Activated T-cell treated with anti-CD3 and anti-CD28 coated beads, Interleukin-2, amount 50 U/mL, for 48 hours (primary cell): ENCODE results near the gene SYNDIG1.

Experiments
- DNase-seq, 2 experiments: peaks; one replicate each; pipeline ENCODE4 v3.0.0-alpha.2; 2020

Gene SYNDIG1

DNA sequence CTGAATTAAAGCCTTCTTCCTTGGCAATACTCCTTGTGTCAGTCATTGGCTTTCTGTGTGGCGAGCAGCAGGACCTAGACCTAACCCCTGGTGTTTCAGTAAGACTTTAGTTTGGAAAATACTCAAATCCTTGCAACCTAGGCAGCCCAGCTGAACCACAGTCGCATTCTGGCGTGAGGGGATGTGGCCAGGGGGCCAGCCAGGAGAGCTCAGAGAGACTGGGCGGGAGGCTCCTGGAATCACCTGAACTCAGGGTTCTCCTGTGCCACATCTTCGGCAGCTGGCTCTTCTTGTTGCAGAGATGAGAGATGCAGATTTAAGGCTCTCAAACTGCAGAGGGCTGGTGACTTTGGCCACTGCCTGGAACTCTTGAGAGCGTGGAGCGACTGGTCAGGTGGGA is 102.7 kb downstream of the SYNDIG1 start:
- DNase-seq: no peak

DNA sequence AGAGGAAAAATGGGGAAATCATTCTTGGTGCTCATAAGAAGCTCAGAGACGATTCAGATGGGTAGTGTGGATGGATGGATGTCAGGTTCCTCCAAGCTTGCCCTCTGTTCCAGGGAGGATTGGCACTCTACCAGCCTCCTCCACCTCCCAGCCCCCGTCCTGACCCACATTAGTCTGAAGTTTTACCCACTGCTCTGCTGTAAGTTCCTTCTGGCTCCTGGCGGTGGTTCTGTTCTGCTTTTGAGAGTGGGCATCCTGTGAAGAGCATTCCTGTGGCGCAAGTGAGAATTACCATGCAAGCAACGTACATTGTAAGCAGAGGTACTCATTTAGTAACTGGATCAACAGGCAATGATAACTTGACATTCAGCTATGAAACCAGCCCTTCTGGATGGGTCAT is 103.4 kb downstream of the SYNDIG1 start:
- no peak for DNase-seq

DNA sequence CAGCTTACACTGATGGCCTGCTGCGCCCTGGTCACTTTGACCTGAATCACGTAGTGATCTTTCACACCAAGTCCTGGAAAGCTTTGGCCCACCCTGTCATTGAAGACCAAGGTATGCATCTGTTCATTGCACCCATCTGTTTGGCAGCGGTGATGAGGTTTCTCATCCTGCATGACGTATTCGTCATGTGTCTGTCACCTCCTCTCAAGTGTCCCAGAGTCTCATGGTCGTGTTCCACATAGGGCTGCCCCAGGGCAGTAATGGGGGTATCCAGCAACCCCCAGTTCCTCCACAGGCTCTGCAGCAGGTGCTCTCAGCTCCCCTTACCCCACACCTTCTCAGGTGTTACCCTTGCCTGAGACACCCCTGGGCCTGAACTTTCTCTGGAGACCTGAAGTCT is 104.1 kb downstream of the SYNDIG1 start:
- DNase-seq: no peak

DNA sequence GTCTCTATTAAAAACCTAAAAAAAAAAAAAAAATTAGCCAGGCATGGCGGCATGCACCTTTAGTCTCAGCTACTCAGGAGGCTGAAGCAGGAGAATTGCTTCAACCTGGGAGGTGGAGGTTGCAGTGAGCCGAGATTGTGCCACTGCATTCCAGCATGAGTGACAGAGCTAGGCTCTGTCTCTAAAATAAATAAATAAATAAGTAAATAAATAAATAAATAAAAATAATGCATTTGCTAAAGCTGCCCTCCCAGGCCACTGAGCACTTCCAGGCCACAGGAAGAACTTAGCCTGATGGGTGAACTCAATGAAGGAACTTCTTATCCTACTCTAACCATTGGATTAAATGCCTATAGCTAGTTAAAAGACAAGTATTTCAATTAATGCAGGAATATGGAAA is 104.9 kb downstream of the SYNDIG1 start:
- no peak for DNase-seq

DNA sequence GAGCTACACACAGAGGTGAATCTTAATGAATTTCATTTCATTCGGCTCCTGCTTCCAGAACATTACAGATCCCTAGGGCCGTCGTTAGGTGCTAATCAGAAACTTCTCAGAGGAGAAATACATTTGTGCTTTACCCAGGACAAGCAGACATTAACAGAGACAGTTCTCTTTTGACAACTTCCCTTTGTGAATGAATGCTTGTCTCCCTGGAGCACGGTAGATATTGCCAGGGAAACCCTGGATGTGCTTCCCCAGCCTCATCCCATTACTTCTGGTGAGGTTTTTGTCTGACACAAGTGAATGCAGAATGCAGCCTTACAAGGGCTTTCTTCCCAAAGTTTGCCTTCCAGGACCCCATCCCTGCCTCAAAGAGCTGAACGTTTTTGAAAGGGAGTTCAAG is 105.4 kb downstream of the SYNDIG1 start:
- no peak for DNase-seq

DNA sequence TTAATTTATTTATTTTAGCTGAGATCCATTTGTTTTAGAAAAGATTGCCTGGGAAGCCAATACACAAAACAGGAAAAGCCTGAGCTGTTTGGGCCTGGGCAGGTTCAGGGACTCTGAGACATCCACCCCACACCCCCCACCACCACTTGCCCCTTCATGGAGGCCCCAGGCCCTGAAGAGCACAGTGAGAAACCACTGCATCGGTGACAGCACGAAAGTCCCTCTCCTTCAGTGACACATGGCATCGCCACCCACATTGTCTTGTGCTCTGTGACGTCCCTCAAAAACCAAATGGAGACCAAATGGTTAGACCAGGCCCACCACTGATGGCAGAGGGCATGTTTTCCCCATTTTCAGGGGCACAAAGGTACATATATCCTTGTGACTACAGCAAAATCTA is 106.4 kb downstream of the SYNDIG1 start:
- DNase-seq: no peak

DNA sequence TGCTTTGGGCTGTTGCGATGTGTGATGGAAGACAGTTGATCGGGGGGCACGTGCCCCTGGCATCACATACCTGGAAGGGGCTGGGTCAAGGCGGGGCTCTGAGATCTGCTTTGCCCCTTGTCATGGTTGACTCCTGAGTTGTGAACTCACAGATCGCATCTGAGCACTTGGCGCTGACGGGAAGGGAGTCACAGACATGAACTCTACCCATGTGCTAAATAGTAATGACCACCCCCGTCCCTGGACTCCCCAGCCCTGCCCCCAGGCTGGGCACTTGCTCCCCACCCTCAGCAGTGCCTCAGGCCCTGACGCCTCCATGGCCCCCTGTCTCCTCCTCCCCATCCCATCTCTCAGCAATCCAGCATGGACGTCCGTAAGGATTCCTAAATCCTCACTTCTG is 107.0 kb downstream of the SYNDIG1 start:
- DNase-seq: no peak

DNA sequence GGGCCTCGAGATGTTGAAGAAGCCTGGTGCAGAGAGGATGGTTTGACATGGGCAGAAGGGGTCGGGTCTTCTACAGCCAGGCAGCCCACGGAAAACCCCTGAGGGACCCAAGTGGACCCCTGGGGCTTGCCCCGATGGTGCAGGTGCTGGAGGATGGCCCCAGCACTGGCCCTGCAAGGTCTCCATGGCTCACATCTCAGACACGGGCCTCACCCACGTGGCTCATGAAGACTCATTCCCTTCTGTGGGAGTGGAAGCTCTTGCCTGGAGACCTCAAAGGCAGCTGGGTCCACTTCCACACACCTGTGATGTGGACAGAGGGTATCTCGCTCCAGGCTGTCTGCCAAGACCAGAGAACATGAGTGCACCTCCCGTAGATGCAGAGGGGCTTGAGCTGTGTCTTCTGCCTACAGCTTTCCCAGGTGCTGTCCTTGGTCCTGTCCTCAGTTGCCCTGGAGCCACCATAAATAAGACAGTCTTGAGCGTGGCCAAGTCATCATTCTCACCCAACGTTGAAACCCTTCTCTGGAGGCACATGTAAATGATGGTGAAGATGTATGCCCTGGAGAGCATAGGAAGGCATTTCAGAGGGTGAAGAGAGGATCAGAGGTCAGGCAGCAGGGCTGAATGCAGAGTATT is 108.0 kb downstream of the SYNDIG1 start:
- DNase-seq: no peak

DNA sequence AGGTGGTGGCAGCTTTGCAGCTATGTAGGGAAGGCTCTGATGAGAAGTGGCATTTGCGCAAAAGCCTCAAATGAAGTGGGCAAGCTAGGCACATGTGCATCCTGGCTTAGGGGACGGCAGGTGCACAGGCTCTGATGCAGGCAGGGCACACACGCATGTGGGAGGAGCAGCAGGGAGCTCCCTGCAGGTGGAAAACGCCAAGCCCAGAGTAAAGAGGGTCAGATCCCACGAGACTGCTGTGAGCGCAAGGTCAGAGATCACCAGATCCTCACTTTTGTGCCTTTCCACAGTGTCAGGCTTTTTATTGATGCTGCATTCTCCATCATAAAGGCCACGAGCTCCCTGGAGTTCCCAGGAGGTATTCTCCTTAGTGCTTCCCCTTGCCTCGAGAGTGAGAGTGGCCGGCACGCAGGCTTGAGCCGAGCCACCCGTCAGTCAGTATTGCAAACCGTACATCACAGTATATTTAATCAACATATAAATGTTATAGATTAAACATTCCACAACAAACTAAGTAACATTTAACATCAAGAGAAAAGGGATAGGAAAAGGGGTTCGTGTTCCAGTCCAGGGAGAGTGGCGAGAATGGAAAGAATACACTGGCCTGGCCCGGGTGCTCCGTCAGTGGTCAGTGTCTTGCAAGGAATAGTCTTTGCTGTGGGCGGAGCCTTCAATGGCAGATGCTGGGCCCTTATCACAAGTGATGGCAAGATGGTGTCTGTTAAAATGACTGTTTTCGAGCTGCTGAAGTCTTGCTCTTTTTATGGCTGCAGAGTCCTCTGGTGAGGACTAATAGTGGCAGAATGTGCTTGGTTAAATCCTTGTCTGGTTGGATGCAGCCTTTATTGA is 109.4 kb downstream of the SYNDIG1 start:
- DNase-seq: no peak

DNA sequence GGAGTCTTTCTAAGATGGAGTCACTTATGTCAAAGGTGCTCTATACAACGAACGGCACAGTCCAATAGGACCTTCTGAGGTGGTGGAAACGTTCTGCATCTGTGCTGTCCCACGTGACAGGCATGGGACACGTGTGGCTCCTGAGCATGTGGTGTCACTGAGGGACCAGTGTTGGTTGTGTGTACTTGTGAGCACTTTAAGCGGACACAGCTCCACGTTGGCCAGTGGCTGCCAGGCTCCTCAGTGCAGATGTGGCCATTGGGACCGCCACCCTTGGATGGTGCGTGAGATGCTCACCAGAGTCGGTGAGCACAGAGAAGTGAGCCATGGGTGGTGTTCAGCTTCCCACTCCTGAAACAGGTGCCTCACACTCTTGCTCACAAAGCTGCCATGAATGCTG is 110.0 kb downstream of the SYNDIG1 start:
- no peak for DNase-seq

DNA sequence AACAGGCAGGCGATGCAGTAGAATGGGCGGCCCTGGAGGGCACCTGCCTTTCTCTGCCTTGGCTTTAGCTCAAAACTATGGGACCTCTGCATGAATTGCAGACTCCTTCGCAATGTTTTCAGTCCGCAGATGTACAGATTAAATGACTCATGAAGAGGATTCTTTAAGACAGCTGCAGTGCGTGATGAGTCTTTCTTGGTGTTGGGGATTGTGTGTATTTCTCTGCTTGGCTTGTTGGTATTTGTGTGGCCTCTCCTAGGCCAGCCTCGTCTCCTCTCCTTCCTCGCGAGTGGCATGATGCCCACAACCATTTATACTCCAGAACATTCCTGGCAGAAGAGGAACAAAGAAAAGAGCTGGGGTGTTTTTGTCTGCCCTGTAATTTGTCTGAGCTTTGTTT is 110.6 kb downstream of the SYNDIG1 start:
- DNase-seq: no peak

DNA sequence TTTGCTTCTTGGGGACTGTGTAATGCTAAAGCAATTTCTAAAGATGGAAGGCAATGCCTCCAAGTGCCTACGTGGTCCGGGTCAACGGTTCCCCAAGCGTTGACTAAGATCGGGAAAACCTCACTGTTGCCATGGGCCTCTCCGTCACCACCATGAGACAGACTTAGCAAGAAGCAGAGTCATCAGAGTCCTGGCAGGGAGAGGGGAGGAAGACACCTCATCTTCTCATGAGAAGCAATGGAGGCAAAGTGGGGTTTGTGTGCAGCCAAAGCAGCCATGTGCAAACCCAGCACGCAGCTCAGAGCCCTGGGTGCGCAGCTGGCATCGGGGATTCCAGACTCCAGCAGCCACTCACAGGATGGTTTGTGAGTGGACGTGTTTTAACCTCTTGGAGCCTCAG is 111.4 kb downstream of the SYNDIG1 start:
- DNase-seq: no peak

DNA sequence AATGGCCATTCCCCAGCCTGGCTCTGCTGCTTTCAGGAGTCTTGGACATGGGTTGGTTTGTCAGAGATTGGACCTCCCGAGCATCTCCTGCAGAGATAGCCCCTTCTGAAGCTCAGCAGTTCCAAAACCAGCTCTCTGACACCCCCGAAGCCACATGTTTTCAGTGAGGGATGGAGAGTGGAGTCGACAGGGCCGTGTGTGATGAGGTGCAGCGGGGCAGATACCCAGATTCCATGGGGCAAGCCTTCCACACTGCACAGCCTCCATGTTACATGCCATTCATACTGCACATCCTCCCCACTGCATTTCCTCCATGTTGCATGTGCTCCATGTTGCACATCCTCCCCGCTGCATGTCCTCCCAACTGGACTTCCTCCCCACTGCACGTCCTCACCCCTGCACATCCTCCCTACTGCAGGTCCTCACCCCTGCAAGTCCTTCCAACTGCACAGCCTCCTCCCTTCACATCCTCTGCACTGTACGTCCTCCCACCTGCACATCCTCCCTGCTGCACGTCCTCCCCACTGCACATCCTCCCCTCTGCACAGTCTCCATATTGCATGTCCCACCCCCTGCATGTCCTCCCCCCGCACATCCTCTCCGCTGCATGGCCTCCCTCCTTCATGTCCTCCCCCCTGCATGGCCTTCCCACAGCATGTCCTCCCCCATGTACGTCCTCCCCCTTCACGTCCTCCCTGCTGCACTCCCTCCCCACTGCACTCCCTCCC is 112.2 kb downstream of the SYNDIG1 start:
- DNase-seq: no peak

DNA sequence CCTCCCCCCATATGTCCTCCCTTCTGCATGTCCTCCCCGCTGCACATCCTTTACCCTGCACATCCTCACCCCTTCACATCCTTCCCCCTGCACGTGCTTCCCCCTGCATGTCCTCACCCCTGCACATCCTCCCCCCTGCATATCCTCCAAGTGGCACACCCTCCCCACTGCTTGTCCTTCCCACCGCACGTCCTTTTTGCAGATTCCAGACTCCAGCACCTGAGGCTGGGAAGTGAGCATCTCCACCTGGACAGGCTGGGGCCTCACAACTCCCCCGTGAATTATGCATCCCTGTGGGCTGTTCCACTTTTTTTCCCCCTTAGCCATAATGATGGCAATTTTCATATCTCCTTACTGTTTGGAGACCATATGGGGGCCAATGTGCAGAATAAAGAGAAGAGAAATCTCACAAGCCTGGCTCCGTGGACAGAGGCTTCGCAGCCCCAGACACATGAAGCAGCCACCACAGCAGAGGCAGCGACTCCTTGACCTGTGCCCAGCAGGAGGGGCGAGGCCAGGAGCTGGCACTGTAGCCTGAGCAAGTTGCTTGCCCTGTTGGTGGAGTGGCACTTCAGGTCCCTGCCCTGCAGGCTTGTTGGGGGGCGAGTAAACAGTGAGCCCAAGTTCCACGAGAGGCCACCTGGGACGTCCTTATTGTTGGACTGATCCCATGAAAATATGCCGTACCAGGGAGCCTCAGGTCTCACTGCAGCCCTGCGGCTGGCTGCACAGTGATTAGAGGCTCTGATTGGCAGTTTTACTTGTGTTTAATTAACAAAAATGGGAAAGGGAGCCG is 113.1 kb downstream of the SYNDIG1 start:
- DNase-seq: no peak

DNA sequence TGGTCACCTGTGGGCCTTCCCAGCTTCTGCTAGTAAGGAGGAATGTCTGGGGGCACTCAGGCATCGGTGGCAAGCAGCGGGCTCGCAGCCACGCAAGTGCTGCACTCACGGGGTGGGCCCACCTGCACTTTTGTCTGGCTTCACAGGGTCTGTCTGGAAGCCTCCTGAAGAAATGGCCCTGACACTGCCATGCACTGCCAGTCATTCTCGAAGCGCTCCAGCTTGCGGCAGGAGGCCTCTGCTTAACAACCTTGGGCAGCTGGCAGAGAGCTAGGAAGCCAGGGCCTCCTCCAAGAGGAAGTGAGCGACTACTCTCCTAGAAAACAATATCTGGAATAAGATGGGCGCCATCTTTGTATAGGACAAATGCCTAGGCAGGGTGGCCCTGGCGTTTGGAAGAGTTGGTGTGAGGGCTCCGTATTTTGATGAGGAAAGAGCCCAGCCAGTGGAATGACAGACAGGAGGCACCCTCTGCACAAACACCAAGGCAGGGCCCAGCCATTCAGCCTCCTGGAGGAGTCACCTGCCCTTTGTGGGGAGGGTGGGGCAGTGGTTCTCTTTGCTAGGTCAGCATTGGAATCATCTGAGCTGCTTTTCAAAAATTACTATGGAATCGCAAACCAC is 113.9 kb downstream of the SYNDIG1 start:
- no peak for DNase-seq

DNA sequence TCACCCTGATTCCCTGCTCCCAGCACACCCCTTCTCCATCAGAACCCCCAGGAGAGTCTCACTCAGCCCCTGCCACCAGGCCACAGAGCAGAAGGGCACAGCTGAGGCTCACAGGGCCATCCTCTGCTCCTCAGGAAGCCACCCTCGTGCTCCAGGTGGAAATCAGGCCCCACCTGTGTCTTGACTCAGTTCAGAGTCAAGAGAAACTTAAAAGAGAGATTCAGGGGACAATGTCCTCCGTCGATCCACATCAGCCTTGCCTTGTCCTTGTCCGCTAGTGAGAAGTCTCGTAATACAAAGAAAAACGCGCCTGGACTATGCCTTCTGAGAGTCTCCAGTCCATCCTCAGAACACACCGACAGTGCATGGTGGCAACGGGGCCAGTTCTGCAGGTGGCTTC is 114.6 kb downstream of the SYNDIG1 start:
- DNase-seq: no peak

DNA sequence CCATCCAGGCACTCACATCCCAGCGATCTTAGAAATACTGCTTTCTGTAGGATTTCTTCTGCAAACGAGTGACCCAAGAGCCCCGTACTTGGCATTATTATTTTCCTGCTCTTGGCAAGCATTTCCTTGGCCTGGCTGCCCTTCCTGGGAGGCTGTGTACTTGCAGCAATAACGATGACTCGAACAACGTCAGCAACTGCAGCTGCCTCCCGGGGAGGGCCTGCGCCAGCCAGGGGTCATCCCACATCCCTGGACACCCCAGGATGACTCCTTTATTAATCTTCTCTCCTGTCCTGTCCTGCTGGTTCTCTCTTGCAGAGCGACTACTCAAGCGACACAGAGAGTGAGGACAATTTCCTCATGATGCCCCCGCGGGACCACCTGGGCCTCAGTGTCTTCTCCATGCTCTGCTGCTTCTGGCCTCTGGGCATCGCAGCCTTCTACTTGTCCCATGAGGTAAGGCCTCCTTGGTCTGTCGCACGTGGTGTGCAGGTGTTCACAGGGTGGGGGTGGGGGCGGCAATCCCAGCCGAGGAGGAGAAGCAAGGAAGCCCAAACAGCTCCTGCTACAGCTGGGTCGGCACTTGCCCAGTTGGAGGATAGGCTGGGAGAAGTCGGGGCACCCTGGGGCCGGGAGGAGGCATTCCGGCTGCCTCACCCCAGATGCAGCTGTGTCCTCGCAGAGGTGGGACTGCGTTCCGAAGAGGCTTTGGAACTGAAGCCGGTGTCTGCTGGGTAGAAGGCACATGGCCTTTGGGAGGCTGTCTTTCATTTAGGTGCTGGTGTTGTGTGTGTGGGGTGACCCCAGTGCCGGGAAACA is 115.3 kb downstream of the SYNDIG1 start:
- no peak for DNase-seq

DNA sequence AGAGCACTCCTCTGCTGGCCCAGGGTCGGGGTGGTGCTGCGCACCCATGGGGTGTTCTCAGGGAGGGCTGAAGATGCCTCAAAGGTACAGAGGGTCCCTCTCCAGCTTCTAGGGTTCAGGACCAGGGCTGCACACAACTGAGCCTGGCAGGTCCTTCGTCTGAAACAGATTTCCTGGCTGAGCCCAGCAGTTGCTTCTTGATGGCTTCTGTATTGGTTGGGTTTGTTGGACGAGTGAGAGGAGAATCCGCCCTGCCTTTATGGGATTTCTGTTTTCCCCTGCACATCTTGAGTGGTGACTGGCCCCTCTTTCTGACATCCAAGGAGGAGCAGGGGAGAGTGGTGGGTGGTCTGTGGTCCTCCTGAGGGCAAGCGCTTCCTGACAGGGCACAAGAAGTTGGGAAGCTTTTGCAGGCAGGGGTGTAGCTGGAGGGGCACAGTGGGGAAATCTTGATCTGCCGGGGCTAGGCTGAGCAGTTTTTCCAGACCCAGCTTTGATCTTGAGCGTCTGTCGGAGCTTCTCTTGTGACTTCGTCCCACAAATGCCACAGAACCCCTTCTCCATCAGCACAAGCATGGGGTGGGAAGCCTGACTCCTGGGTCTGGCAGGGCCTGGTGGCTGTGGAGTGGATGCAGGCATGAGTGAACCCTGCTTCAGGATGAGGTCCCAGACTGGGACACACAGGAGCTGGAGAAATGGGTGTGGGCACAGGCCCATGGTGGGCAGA is 116.5 kb downstream of the SYNDIG1 start:
- DNase-seq: no peak

DNA sequence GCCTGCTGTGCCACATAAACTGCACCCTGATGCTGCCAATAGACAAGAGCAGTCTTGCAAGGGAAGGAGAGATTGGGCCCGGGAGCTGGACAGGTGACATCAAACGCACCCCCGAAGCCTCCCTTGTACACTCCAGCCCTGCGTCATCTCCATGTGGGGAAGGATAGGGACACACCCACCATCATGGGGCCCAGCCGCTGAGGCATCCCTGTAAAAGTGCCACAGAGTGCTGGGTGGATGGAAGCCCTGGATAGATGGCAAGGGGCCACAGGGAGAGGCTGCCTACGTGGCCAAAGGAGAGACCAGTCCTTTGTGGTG is 117.1 kb downstream of the SYNDIG1 start:
- DNase-seq: no peak

DNA sequence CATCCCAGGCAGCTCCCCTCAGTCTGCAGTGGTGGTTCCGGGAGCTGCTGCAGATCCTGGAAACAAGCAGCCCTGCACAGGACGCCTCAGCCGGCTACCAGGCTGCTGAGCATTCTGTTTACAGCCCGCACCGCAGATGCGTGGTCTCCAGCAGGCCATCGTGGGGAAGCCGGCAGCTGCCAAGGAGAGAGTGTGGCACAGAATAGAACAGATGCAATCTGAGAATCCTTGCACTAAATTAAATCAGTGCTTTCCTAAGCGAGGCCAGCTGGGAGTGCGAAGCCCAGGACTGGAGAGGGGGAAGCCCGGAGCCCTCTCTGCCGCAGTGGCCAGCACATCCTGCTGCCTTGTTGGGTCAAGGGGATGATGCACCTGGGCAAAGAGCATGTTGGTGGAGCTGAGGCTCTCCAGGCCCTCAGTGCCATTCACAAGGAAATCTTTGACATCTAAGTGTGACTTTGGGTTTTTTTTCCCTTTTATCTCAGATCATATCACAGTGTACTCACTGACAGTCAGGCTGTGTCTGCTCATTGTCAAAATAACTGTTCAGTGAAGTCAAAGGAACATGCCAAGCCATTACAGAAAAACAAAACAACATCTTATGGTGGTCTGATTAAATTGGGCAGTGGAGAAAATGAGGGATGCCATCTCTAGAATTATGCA is 118.1 kb downstream of the SYNDIG1 start:
- no peak for DNase-seq
